K562 (cell line): ENCODE data around the gene PIK3AP1. TPM values are rescaled to one million over a fixed set of nuclear protein-coding genes. Genes with fewer than 3 reads are reported as not detected.

Experiments used
- ATAC-seq: fragments of 200-7000 bp; cut with Tn5 transposase; 3 replicates; pipeline ENCODE4 v1.9.1; 2020; ENCODE audit warnings: moderate library complexity
- BruUV-seq: library from RNA; stranded (reverse); fragments of 400-500 nt; replicated peaks from 2 replicates; lab custom pipeline; 2021; lab: Mats Ljungman, UMichigan
- CTCF ChIA-PET: fragments of 300-600 bp; formaldehyde crosslinking; extraction: SDS; loops from one replicate; lab custom pipeline; 2021; ENCODE audit warnings: low intra/inter-chr PET ratio; lab: Yijun Ruan, JAX
- POLR2A ChIA-PET: fragments of 300-600, 350-650 bp; sonication (Branson Sonifier 250); formaldehyde crosslinking; extraction: SDS; loops from one replicate; lab custom pipeline; 2021; ENCODE audit warnings: antibody characterized with exemption, inconsistent platforms; lab: Yijun Ruan, JAX
- DNase-seq, 4 experiments: peaks; one replicate each; pipeline versions ENCODE4 v3.0.0 to v3.0.0-alpha.2; 2011 to 2018; ENCODE audit warnings: low spot score in 3 of 4, mixed read lengths in 3 of 4; ENCODE audit errors: extremely low read depth in 1 of 4
- FAIRE-seq: peaks from 2 replicates; lab custom pipeline; 2011; peaks lifted over from hg19 to GRCh38; lab: Jason Lieb, UNC
- H2AFZ ChIP-seq: 2 replicates; pipeline ENCODE4 v1.6.0; 2011; ENCODE audit warnings: low read depth, low read length, control low read depth, inconsistent platforms
- H3K27ac ChIP-seq: fragments of 200-600 bp; 3 replicates; pipeline ENCODE4 v1.8.0; 2011; ENCODE audit warnings: low read depth, mild to moderate bottlenecking, control low read depth, inconsistent platforms, low read length, moderate library complexity, mixed read lengths; ENCODE audit errors: extremely low read depth
- H3K27me3 ChIP-seq, 2 experiments: fragments of 300-600 bp in 1 of 2; 2 replicates in 1 of 2; 3 replicates in 1 of 2; pipeline versions ENCODE4 v1.6.0 to v1.8.0; 2011; ENCODE audit warnings: inconsistent platforms in 2 of 2, low read length in 2 of 2, mild to moderate bottlenecking in 1 of 2, mixed read lengths in 1 of 2, moderate library complexity in 1 of 2; ENCODE audit not compliant: control insufficient read depth in 2 of 2, insufficient read depth in 2 of 2
- H3K36me3 ChIP-seq: fragments of 300-600 bp; 3 replicates; pipeline ENCODE4 v1.8.0; 2011; ENCODE audit warnings: mild to moderate bottlenecking, low read length, inconsistent platforms; ENCODE audit not compliant: control insufficient read depth, insufficient read depth
- H3K4me1 ChIP-seq, 2 experiments: fragments of 200-600 bp in 1 of 2; replicated peaks in 1 of 2; 2 replicates in 1 of 2; 3 replicates in 1 of 2; pipeline versions ENCODE4 v1.5.1 to v1.8.0; 2011; ENCODE audit warnings: inconsistent platforms in 2 of 2, low read length in 2 of 2, mild to moderate bottlenecking in 1 of 2, mixed read lengths in 1 of 2, moderate library complexity in 1 of 2; ENCODE audit not compliant: control insufficient read depth in 2 of 2, insufficient read depth in 2 of 2
- H3K4me2 ChIP-seq: 2 replicates; pipeline ENCODE4 v1.6.1; 2011; ENCODE audit warnings: low read length, control low read depth, inconsistent platforms, mixed read lengths; ENCODE audit not compliant: insufficient read depth
- H3K4me3 ChIP-seq: fragments of 200-600 bp; sonication (generic), shearing (Covaris generic); 2 replicates; pipeline ENCODE4 v1.5.1; 2016; ENCODE audit warnings: control low read depth, inconsistent platforms
- H3K79me2 ChIP-seq: fragments of 200-600 bp; 3 replicates; pipeline ENCODE4 v1.8.0; 2011; ENCODE audit warnings: low read length, inconsistent platforms; ENCODE audit not compliant: control insufficient read depth, insufficient read depth
- H3K9ac ChIP-seq, 2 experiments: 2 replicates each; pipeline versions ENCODE4 v1.6.0 to v1.6.1; 2011; ENCODE audit warnings: low read depth in 2 of 2, low read length in 2 of 2, control low read depth in 1 of 2, inconsistent platforms in 1 of 2, mild to moderate bottlenecking in 1 of 2, mixed read lengths in 1 of 2; ENCODE audit not compliant: insufficient read depth in 1 of 2
- H3K9me1 ChIP-seq: one replicate; pipeline ENCODE4 v1.6.0; 2011; ENCODE audit warnings: inconsistent platforms, mild to moderate bottlenecking, low read length, moderate library complexity; ENCODE audit not compliant: control insufficient read depth, insufficient read depth
- H3K9me3 ChIP-seq: replicated peaks from 2 replicates; pipeline ENCODE4 v1.5.1; 2011; ENCODE audit warnings: low read depth, low read length, inconsistent platforms; ENCODE audit not compliant: control insufficient read depth, insufficient read depth
- H4K20me1 ChIP-seq: replicated peaks from 2 replicates; pipeline ENCODE4 v1.6.1; 2011; ENCODE audit warnings: low read length, inconsistent platforms, mixed read lengths; ENCODE audit not compliant: control insufficient read depth, insufficient read depth
- MYBL2 ChIP-seq, 2 experiments: fragments of 450-650 bp in 1 of 2; sonication (generic) in 1 of 2; formaldehyde crosslinking in 1 of 2; IDR thresholded peaks; 2 replicates each; pipeline versions ENCODE4 v1.6.1 to v1.8.1; 2017 to 2022; ENCODE audit warnings: borderline replicate concordance in 1 of 2, inconsistent platforms in 1 of 2, low read depth in 1 of 2, mild to moderate bottlenecking in 1 of 2, missing genetic modification reagents in 1 of 2, moderate library complexity in 1 of 2
- MYC ChIP-seq, 2 experiments: fragments of 250-450 bp in 1 of 2; sonication (Bioruptor Pico) in 1 of 2; IDR thresholded peaks; 2 replicates each; pipeline versions ENCODE4 v1.5.1 to v1.6.1; 2012 to 2021; ENCODE audit warnings: low read depth in 2 of 2, borderline replicate concordance in 1 of 2, improper control_type of control experiment in 1 of 2, low read length in 1 of 2, mild to moderate bottlenecking in 1 of 2, moderate library complexity in 1 of 2
- RBM15 ChIP-seq: fragments of 200-400 bp; formaldehyde crosslinking; IDR thresholded peaks from 2 replicates; pipeline ENCODE4 v1.6.1; 2018; ENCODE audit warnings: mild to moderate bottlenecking, low read length, moderate library complexity; ENCODE audit not compliant: insufficient read depth
- REST ChIP-seq, 2 experiments: fragments of 450-650 bp; formaldehyde crosslinking in 1 of 2; IDR thresholded peaks; 2 replicates each; pipeline versions ENCODE4 v1.4.0 to v1.6.1; 2014 to 2020; ENCODE audit warnings: mild to moderate bottlenecking in 2 of 2, borderline replicate concordance in 1 of 2, low read depth in 1 of 2
- RFX5 ChIP-seq: IDR thresholded peaks from 2 replicates; pipeline ENCODE4 v1.6.1; 2011; ENCODE audit warnings: low read depth, mild to moderate bottlenecking, improper control_type of control experiment, low read length
- TFAP4 ChIP-seq: sonication (generic); formaldehyde crosslinking; IDR thresholded peaks from 2 replicates; pipeline ENCODE4 v1.8.0; 2022; ENCODE audit warnings: missing genetic modification reagents, mild to moderate bottlenecking, moderate library complexity, borderline replicate concordance
- ZHX1 ChIP-seq: fragments of 150-350 bp; conservative IDR thresholded peaks from 2 replicates; pipeline ENCODE4 v1.6.1; 2014; ENCODE audit warnings: low read length
- ZNF124 ChIP-seq: sonication (generic); formaldehyde crosslinking; IDR thresholded peaks from 2 replicates; pipeline ENCODE4 v1.8.1; 2022; ENCODE audit warnings: missing genetic modification reagents
- ZNF551 ChIP-seq: fragments of 250-450 bp; sonication (Bioruptor Pico); IDR thresholded peaks from 2 replicates; pipeline ENCODE4 v1.5.0; 2021; ENCODE audit warnings: mild to moderate bottlenecking, moderate library complexity
- WGBS: fragments of 100-300 bp; shearing (Covaris generic); methylation state at CpG from one replicate; pipeline ENCODE4 v1.1.6; 2016; ENCODE audit warnings: low coverage, mixed read lengths; ENCODE audit not compliant: insufficient coverage; ENCODE audit errors: missing lambda C conversion rate; 5-methylcytosine and 5-hydroxymethylcytosine counted together
- in situ Hi-C: fragments of 300-500 bp; cut with MboI; formaldehyde crosslinking; loops from 4 replicates; pipeline ENCODE4 v1.15.0; 2018; ENCODE audit warnings: inconsistent platforms, mixed read lengths
- intact Hi-C: fragments of 100-400 bp; cut with micrococcal nuclease; formaldehyde crosslinking; loops from 2 replicates; pipeline ENCODE4 v1.14.2; 2022
- polyA plus RNA-seq, 8 experiments: library from polyadenylated mRNA; depleted of rRNA in 4 of 8; stranded (reverse) in 5 of 8; unstranded in 3 of 8; fragments of >200 nt; fragmentation: Nextera tagmentation in 2 of 8; fragmentation: Illumina TruSeq in 1 of 8; extraction: Ambion mirVana in 2 of 8; extraction: Trizol in 1 of 8; gene quantifications; 2 replicates each; pipeline versions ENCODE4 v1.2.1 to v1.2.3, GENCODE V29; 2011 to 2014; ENCODE audit warnings: inconsistent platforms in 1 of 8, missing spikeins in 1 of 8
- total RNA-seq, 7 experiments: library from RNA; depleted of rRNA in 6 of 7; stranded (reverse); fragments of >200 nt in 6 of 7; fragmentation: Illumina TruSeq in 2 of 7; extraction: Trizol in 2 of 7; gene quantifications; 2 replicates each; pipeline versions ENCODE4 v1.2.1 to v1.2.3, GENCODE V29; 2011 to 2021; ENCODE audit warnings: low replicate concordance in 1 of 7

The PIK3AP1 gene
- total and polyA plus RNA-seq, 9 of the 15 experiments (the other 6 are each of a cell fraction or from before 2014, with no cell fraction given): 0.20 to 2.4 (median 1.4) TPM

- WGBS: 41% methylated on average over 3 of the region's 3 CpGs
- ATAC-seq: no peak
- H3K4me1 ChIP-seq: peaks cover 0 to 8% of the 10 kb centered on the region in 2 experiments; a peak in 3 of 5 replicates
- in situ Hi-C loops: no loop called here
- H3K27ac ChIP-seq: no peak overlapping the region
- no peaks in the 10 kb centered on the region for H4K20me1 ChIP-seq
- H3K4me3 ChIP-seq: no peak overlapping the region
- H3K79me2 ChIP-seq: no peaks in the 10 kb centered on the region
- H3K9me3 ChIP-seq: no peaks in the 10 kb centered on the region
- FAIRE-seq: no peak
- BruUV-seq: no TSS peak
- POLR2A ChIA-PET: no interaction called here
- H3K27me3 ChIP-seq: no peaks in the 10 kb centered on the region
- intact Hi-C loops: loop anchor here (5.0 kb wide), 1 partner anchor 51 kb away; no protein-coding TSS in a partner anchor
- no peaks in the 10 kb centered on the region for H3K36me3 ChIP-seq
- CTCF ChIA-PET: no interaction called here
- no peaks in the 10 kb centered on the region for H3K9me1 ChIP-seq
- no peak for DNase-seq
- H2AFZ ChIP-seq: no peak overlapping the region
- no peak overlapping the region for H3K4me2 ChIP-seq
- no peak overlapping the region for H3K9ac ChIP-seq
- no peak for TF ChIP-seq ZHX1
- TF ChIP-seq RBM15: no peak
- no peak for TF ChIP-seq MYC (IDR thresholded peaks at IDR 0.05; ENCODE audit: low read depth, low read length)
- no peak for TF ChIP-seq MYC (CRISPR knock-in tag; IDR thresholded peaks at IDR 0.05; ENCODE audit: borderline replicate concordance, low read depth)
- no peak for TF ChIP-seq MYBL2 (IDR thresholded peaks at IDR 0.05; ENCODE audit: low read depth)
- TF ChIP-seq MYBL2 (CRISPR knock-in tag; IDR thresholded peaks at IDR 0.05; ENCODE audit: borderline replicate concordance): no peak
- no peak for TF ChIP-seq ZNF551 (CRISPR knock-in tag)
- no peak for TF ChIP-seq TFAP4 (CRISPR knock-in tag)
- TF ChIP-seq REST (IDR thresholded peaks at IDR 0.05; ENCODE audit: borderline replicate concordance): no peak
- TF ChIP-seq REST (CRISPR knock-in tag; IDR thresholded peaks at IDR 0.05; ENCODE audit: low read depth): no peak
- TF ChIP-seq ZNF124: no peak
- no peak for TF ChIP-seq RFX5
Observed at GRCh38 chr10:96693431-96693830, 26.9 kb downstream of the PIK3AP1 start.
